WTC11 (cell line): ENCODE measurements around the gene OR6M1. TPM values are rescaled to one million over a fixed set of nuclear protein-coding genes. Genes with fewer than 3 reads are reported as not detected.

ENCODE experiments used
- ATAC-seq: fragments of 200-7000 bp; cut with Tn5 transposase; 2 replicates; pipeline ENCODE4 v1.10.0; 2021; ENCODE audit warnings: mild to moderate bottlenecking, moderate library complexity
- CTCF ChIA-PET: fragments of 300-600 bp; sonication (Branson Sonifier 250); formaldehyde crosslinking; loops from one replicate; lab custom pipeline; 2021; ENCODE audit warnings: antibody characterized with exemption; lab: Charles Lee
- POLR2A ChIA-PET: fragments of 350-600 bp; sonication (Branson Sonifier 250); formaldehyde crosslinking; loops from one replicate; lab custom pipeline; 2021; ENCODE audit warnings: antibody characterized with exemption; lab: Charles Lee
- DNase-seq: peaks from one replicate; pipeline ENCODE4 v3.0.0; 2021; ENCODE audit warnings: low spot score
- H3K27ac Mint-ChIP-seq: 2 replicates; pipeline ENCODE4 v1.8.0; 2021; ENCODE audit warnings: mixed read lengths
- H3K27me3 Mint-ChIP-seq: 2 replicates; pipeline ENCODE4 v1.8.0; 2021; ENCODE audit warnings: low read depth, mild to moderate bottlenecking, moderate library complexity, mixed read lengths
- H3K36me3 Mint-ChIP-seq: 2 replicates; pipeline ENCODE4 v1.8.0; 2021; ENCODE audit warnings: mixed read lengths
- H3K4me1 Mint-ChIP-seq: 2 replicates; pipeline ENCODE4 v1.8.0; 2022; ENCODE audit warnings: mixed read lengths
- H3K4me3 Mint-ChIP-seq: 2 replicates; pipeline ENCODE4 v1.8.0; 2021; ENCODE audit warnings: mild to moderate bottlenecking, moderate library complexity, mixed read lengths
- H3K9me3 Mint-ChIP-seq: 2 replicates; pipeline ENCODE4 v1.8.0; 2021; ENCODE audit warnings: mixed read lengths
- ATF1 ChIP-seq: sonication (generic); formaldehyde crosslinking; IDR thresholded peaks from 2 replicates; pipeline ENCODE4 v1.8.1; 2023; ENCODE audit warnings: mild to moderate bottlenecking, moderate library complexity, missing genetic modification reagents
- ATF3 ChIP-seq: sonication (generic); formaldehyde crosslinking; conservative IDR thresholded peaks from 2 replicates; pipeline ENCODE4 v1.8.1; 2022; ENCODE audit warnings: mild to moderate bottlenecking, missing genetic modification reagents
- CBFB ChIP-seq: sonication (generic); formaldehyde crosslinking; IDR thresholded peaks from 2 replicates; pipeline ENCODE4 v1.8.1; 2022; ENCODE audit warnings: mild to moderate bottlenecking, low read depth, missing genetic modification reagents
- CTCF ChIP-seq: fragments of 200-600 bp; IDR thresholded peaks from 2 replicates; pipeline ENCODE4 v1.8.0; 2022; ENCODE audit warnings: antibody characterized with exemption
- EMX1 ChIP-seq: fragments of 250-450 bp; sonication (Bioruptor Pico); IDR thresholded peaks from 2 replicates; pipeline ENCODE4 v1.8.0; 2021; ENCODE audit warnings: mild to moderate bottlenecking
- FOXP4 ChIP-seq: sonication (generic); formaldehyde crosslinking; IDR thresholded peaks from 2 replicates; pipeline ENCODE4 v1.8.0; 2022; ENCODE audit warnings: mild to moderate bottlenecking, missing genetic modification reagents
- GRHL2 ChIP-seq: fragments of 250-450 bp; sonication (Bioruptor Pico); IDR thresholded peaks from 2 replicates; pipeline ENCODE4 v1.8.0; 2022; ENCODE audit warnings: mild to moderate bottlenecking, moderate library complexity; ENCODE audit not compliant: insufficient replicate concordance, severe bottlenecking
- GTF2I ChIP-seq: fragments of 250-450 bp; sonication (Bioruptor Pico); conservative IDR thresholded peaks from 2 replicates; pipeline ENCODE4 v1.4.0; 2021; ENCODE audit warnings: mild to moderate bottlenecking
- HMGXB4 ChIP-seq: sonication (generic); formaldehyde crosslinking; IDR thresholded peaks from 2 replicates; pipeline ENCODE4 v1.8.1; 2023; ENCODE audit warnings: mild to moderate bottlenecking, moderate library complexity, missing genetic modification reagents
- IRF1 ChIP-seq: sonication (generic); formaldehyde crosslinking; IDR thresholded peaks from 2 replicates; pipeline ENCODE4 v1.8.0; 2023; ENCODE audit warnings: missing genetic modification reagents
- IRF2 ChIP-seq: sonication (generic); formaldehyde crosslinking; IDR thresholded peaks from 2 replicates; pipeline ENCODE4 v1.8.0; 2022; ENCODE audit warnings: low read depth, missing genetic modification reagents, borderline replicate concordance
- NFE2L1 ChIP-seq: sonication (generic); formaldehyde crosslinking; IDR thresholded peaks from 2 replicates; pipeline ENCODE4 v1.8.1; 2023; ENCODE audit warnings: missing genetic modification reagents
- NR3C1 ChIP-seq: sonication (generic); formaldehyde crosslinking; conservative IDR thresholded peaks from 2 replicates; pipeline ENCODE4 v1.8.1; 2023; ENCODE audit warnings: low read depth, mild to moderate bottlenecking, missing genetic modification reagents
- USF1 ChIP-seq: sonication (generic); formaldehyde crosslinking; IDR thresholded peaks from 2 replicates; pipeline ENCODE4 v1.8.0; 2022; ENCODE audit warnings: mild to moderate bottlenecking, missing genetic modification reagents
- ZNF219 ChIP-seq: sonication (generic); formaldehyde crosslinking; IDR thresholded peaks from 2 replicates; pipeline ENCODE4 v1.8.0; 2023; ENCODE audit warnings: missing genetic modification reagents, mild to moderate bottlenecking, borderline replicate concordance
- ZNF281 ChIP-seq: sonication (generic); formaldehyde crosslinking; IDR thresholded peaks from 2 replicates; pipeline ENCODE4 v1.8.0; 2023; ENCODE audit warnings: mild to moderate bottlenecking, missing genetic modification reagents
- ZNF317 ChIP-seq: sonication (generic); formaldehyde crosslinking; IDR thresholded peaks from 2 replicates; pipeline ENCODE4 v1.8.1; 2023; ENCODE audit warnings: low read depth, mild to moderate bottlenecking, moderate library complexity, missing genetic modification reagents, borderline replicate concordance
- ZNF396 ChIP-seq: fragments of 250-450 bp; sonication (Bioruptor Pico); IDR thresholded peaks from 2 replicates; pipeline ENCODE4 v1.8.0; 2021; ENCODE audit warnings: mild to moderate bottlenecking, moderate library complexity, borderline replicate concordance
- ZNF425 ChIP-seq: fragments of 250-450 bp; sonication (Bioruptor Pico); conservative IDR thresholded peaks from 2 replicates; pipeline ENCODE4 v1.9.0; 2021; ENCODE audit warnings: mild to moderate bottlenecking
- ZNF512 ChIP-seq: sonication (generic); formaldehyde crosslinking; IDR thresholded peaks from 2 replicates; pipeline ENCODE4 v1.8.1; 2022; ENCODE audit warnings: missing genetic modification reagents, borderline replicate concordance
- total RNA-seq: library from RNA; stranded (reverse); gene quantifications from 3 replicates; pipeline ENCODE4 v1.2.3, GENCODE V29; 2021

OR6M1 gene
- total RNA-seq, 1 experiment from 2014 or later: not detected

GRCh38 chr11:123800036-123800435 is 6.1 kb downstream of the OR6M1 start (continued):
- TF ChIP-seq FOXP4 (CRISPR knock-in tag) (no peak), CTCF (no peak), ZNF512 (CRISPR knock-in tag) (no peak), ATF1 (CRISPR knock-in tag) (no peak), ATF3 (no peak), ZNF396 (CRISPR knock-in tag) (no peak), ZNF219 (CRISPR knock-in tag) (no peak), IRF2 (no peak), GRHL2 (CRISPR knock-in tag) (no peak), IRF1 (CRISPR knock-in tag) (no peak)

- H3K27me3 Mint-ChIP-seq: peaks cover 2% of the 10 kb centered on the region; the same call in 1 of the 2 replicates
- no peak for ATAC-seq
- peaks cover 11% of the 10 kb centered on the region for H3K36me3 Mint-ChIP-seq
- ChIA-PET CTCF (interaction anchor here (1.2 kb wide), 1 partner anchor 92 kb away, joined by 3 read pairs; no protein-coding TSS in a partner anchor), POLR2A (interaction anchor here (1.2 kb wide), 1 partner anchor 124 kb away, joined by 4 read pairs; no protein-coding TSS in a partner anchor)
- H3K4me3 Mint-ChIP-seq: no peak overlapping the region
- H3K27ac Mint-ChIP-seq: no peak overlapping the region
- peaks cover 18% of the 10 kb centered on the region for H3K9me3 Mint-ChIP-seq
- peaks cover 31% of the 10 kb centered on the region for H3K4me1 Mint-ChIP-seq
- no peak for DNase-seq
- TF ChIP-seq CBFB (CRISPR knock-in tag) (no peak), ZNF317 (CRISPR knock-in tag) (no peak), ZNF425 (CRISPR knock-in tag) (no peak), NFE2L1 (CRISPR knock-in tag) (no peak), USF1 (CRISPR knock-in tag) (no peak), GTF2I (no peak), HMGXB4 (CRISPR knock-in tag) (no peak), ZNF512 (CRISPR knock-in tag) (no peak), ZNF281 (CRISPR knock-in tag) (no peak), NR3C1 (CRISPR knock-in tag) (no peak), EMX1 (CRISPR knock-in tag) (no peak)
Measured at GRCh38 chr11:123799438-123799837, 6.7 kb downstream of the OR6M1 start.
